ENCODE measurements around the gene NOTCH1.

The NOTCH1 gene

GRCh38 chr9:136526625-136527066 lies 19.2 kb downstream of the NOTCH1 start:
- no peak for DNase-seq (ENCODE audit: low read depth)
- H3K4me3 ChIP-seq (ENCODE audit: control insufficient read depth, low read depth, low read length), result no peak overlapping the region
- no peak for TF ChIP-seq CTCF (IDR thresholded peaks at IDR 0.05; ENCODE audit: control insufficient read depth, insufficient read depth, low read depth, low read length, missing control alignments)

- TF ChIP-seq CTCF (IDR thresholded peaks at IDR 0.05; ENCODE audit: control insufficient read depth, insufficient read depth, low read depth, low read length, missing control alignments), result no peak
- no peak overlapping the region for H3K4me3 ChIP-seq (ENCODE audit: control insufficient read depth, low read depth, low read length)
- no peak for DNase-seq (ENCODE audit: low read depth)
Measured at GRCh38 chr9:136525841-136526499, 19.9 kb downstream of the NOTCH1 start.

GRCh38 chr9:136525207-136525606 lies 20.6 kb downstream of the NOTCH1 start:
- no peak for DNase-seq (ENCODE audit: low read depth)
- H3K4me3 ChIP-seq (ENCODE audit: control insufficient read depth, low read depth, low read length), result no peak overlapping the region
- TF ChIP-seq CTCF (IDR thresholded peaks at IDR 0.05; ENCODE audit: control insufficient read depth, insufficient read depth, low read depth, low read length, missing control alignments), result no peak

GRCh38 chr9:136522314-136523237 lies 23.3 kb downstream of the NOTCH1 start:
- no peak for TF ChIP-seq CTCF (IDR thresholded peaks at IDR 0.05; ENCODE audit: control insufficient read depth, insufficient read depth, low read depth, low read length, missing control alignments)
- no peak for DNase-seq (ENCODE audit: low read depth)
- no peak overlapping the region for H3K4me3 ChIP-seq (ENCODE audit: control insufficient read depth, low read depth, low read length)

GRCh38 chr9:136521537-136521936 lies 24.3 kb downstream of the NOTCH1 start:
- no peak for DNase-seq (ENCODE audit: low read depth)
- H3K4me3 ChIP-seq (ENCODE audit: control insufficient read depth, low read depth, low read length), result no peak overlapping the region
- no peak for TF ChIP-seq CTCF (IDR thresholded peaks at IDR 0.05; ENCODE audit: control insufficient read depth, insufficient read depth, low read depth, low read length, missing control alignments)

GRCh38 chr9:136520053-136520540 lies 25.8 kb downstream of the NOTCH1 start:
- no peak for DNase-seq (ENCODE audit: low read depth)
- no peak for TF ChIP-seq CTCF (IDR thresholded peaks at IDR 0.05; ENCODE audit: control insufficient read depth, insufficient read depth, low read depth, low read length, missing control alignments)
- no peak overlapping the region for H3K4me3 ChIP-seq (ENCODE audit: control insufficient read depth, low read depth, low read length)

Measured in AG09309 (cell line).